A549 (cell line): ENCODE measurements around the gene LEFTY1.

ENCODE experiments used
- FOSB ChIP-seq: fragments of 250-450 bp; sonication (Bioruptor Pico); IDR thresholded peaks from 2 replicates; pipeline ENCODE4 v1.5.0; 2020; ENCODE audit warnings: mild to moderate bottlenecking, moderate library complexity
- KDM1A ChIP-seq: fragments of 200-600 bp; sonication (generic); IDR thresholded peaks from 2 replicates; pipeline ENCODE4 v1.6.1; 2016; ENCODE audit warnings: low read depth, mild to moderate bottlenecking
- POLR2A ChIP-seq: IDR thresholded peaks from 2 replicates; pipeline ENCODE4 v1.6.1; 2012; ENCODE audit warnings: mild to moderate bottlenecking, low read length

DNA sequence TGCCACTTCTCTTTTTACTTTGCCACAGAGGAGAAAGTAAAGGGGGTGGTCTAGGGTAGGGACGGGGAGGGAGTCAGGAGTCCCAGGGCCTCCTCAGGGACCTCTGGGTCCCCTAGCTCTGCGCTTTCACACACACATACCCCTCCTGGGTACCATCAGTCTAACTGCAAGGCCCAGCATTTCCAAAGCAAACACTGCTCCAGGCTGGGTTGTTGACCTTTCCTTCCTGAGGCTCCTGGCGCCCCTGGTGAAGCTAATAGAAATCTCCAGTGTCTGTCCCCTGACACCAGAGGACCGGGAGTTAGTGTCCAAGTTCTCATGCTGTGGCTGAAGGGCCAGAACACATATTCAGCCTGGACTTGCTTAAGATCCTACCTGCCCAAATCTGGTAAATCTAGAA lies 10.7 kb downstream of the LEFTY1 start:
- TF ChIP-seq FOSB (CRISPR knock-in tag) (no peak), KDM1A (no peak), POLR2A (no peak)
